ENCODE measurements around the gene LHFPL2. TPM values are rescaled to one million over a fixed set of nuclear protein-coding genes. Genes with fewer than 3 reads are reported as not detected.
A peak's percentile ranks its signal among the peaks of the same experiment; 100 is the strongest.
"Not testable (repeated sequence)": the region's sequence is repeated elsewhere in the genome, so short reads cannot be mapped to it uniquely, and the experiment has no call there.

The LHFPL2 gene
- total RNA-seq, 1 donor from 2014 or later = 5.4 TPM

- DNase-seq (no peak), ATAC-seq (peak; percentile 43)
- intact Hi-C loops (cut with micrococcal nuclease) = no loop called here
Observed at GRCh38 chr5:78626009-78626571, 22.5 kb downstream of the LHFPL2 start.

- intact Hi-C loops (cut with micrococcal nuclease) = no loop called here
- ATAC-seq (no peak), DNase-seq (no peak)
Observed at GRCh38 chr5:78624992-78625391, 23.6 kb downstream of the LHFPL2 start.

- DNase-seq = no peak
- ATAC-seq = peak; percentile 75
- intact Hi-C loops (cut with micrococcal nuclease) = no loop called here
Observed at GRCh38 chr5:78624011-78624541, 24.5 kb downstream of the LHFPL2 start.

GRCh38 chr5:78622302-78622971 is 26.1 kb downstream of the LHFPL2 start:
- intact Hi-C loops (cut with micrococcal nuclease) = no loop called here
- ATAC-seq = no peak
- no peak for DNase-seq

GRCh38 chr5:78621291-78621738 is 27.3 kb downstream of the LHFPL2 start:
- DNase-seq (no peak), ATAC-seq (peak; percentile 26)
- intact Hi-C loops (cut with micrococcal nuclease) = no loop called here

GRCh38 chr5:78620119-78620518 is 28.5 kb downstream of the LHFPL2 start:
- ATAC-seq; DNase-seq; intact Hi-C loops (cut with micrococcal nuclease): not testable (repeated sequence)

- intact Hi-C loops (cut with micrococcal nuclease) = no loop called here
- DNase-seq = no peak
- no peak for ATAC-seq
Observed at GRCh38 chr5:78618303-78618702, 30.3 kb downstream of the LHFPL2 start.

GRCh38 chr5:78615697-78616096 is 32.9 kb downstream of the LHFPL2 start:
- no peak for ATAC-seq
- no peak for DNase-seq
- intact Hi-C loops (cut with micrococcal nuclease) = no loop called here

- ATAC-seq = no peak
- intact Hi-C loops (cut with micrococcal nuclease) = no loop called here
- DNase-seq = no peak
Observed at GRCh38 chr5:78614816-78615215, 33.8 kb downstream of the LHFPL2 start.

GRCh38 chr5:78613756-78614155 is 34.8 kb downstream of the LHFPL2 start:
- intact Hi-C loops (cut with micrococcal nuclease) = no loop called here
- ATAC-seq = no peak

GRCh38 chr5:78613151-78613533 is 35.4 kb downstream of the LHFPL2 start:
- no peak for DNase-seq
- no peak for ATAC-seq
- intact Hi-C loops (cut with micrococcal nuclease) = no loop called here

More at GRCh38 chr5:78613756-78614155, 34.8 kb downstream of the LHFPL2 start:
- no peak for DNase-seq

- ATAC-seq (no peak), DNase-seq (no peak)
- intact Hi-C loops (cut with micrococcal nuclease) = no loop called here
Observed at GRCh38 chr5:78612227-78613150, 36.1 kb downstream of the LHFPL2 start.

- intact Hi-C loops (cut with micrococcal nuclease) = no loop called here
- DNase-seq (peak; percentile 38), ATAC-seq (peak; percentile 76)
Observed at GRCh38 chr5:78611126-78611605, 37.4 kb downstream of the LHFPL2 start.

GRCh38 chr5:78610636-78611035 is 37.9 kb downstream of the LHFPL2 start:
- ATAC-seq (peak; percentile 25), DNase-seq (no peak)
- intact Hi-C loops (cut with micrococcal nuclease) = no loop called here

GRCh38 chr5:78610163-78610583 is 38.4 kb downstream of the LHFPL2 start:
- ATAC-seq (peak; percentile 85), DNase-seq (peak; percentile 51)
- intact Hi-C loops (cut with micrococcal nuclease) = no loop called here

GRCh38 chr5:78607864-78608263 is 40.7 kb downstream of the LHFPL2 start:
- no peak for ATAC-seq
- intact Hi-C loops (cut with micrococcal nuclease) = no loop called here

GRCh38 chr5:78606241-78606640 is 42.3 kb downstream of the LHFPL2 start:
- intact Hi-C loops (cut with micrococcal nuclease) = no loop called here
- ATAC-seq (no peak), DNase-seq (no peak)

More at GRCh38 chr5:78607864-78608263, 40.7 kb downstream of the LHFPL2 start:
- DNase-seq = no peak

- DNase-seq (no peak), ATAC-seq (no peak)
- intact Hi-C loops (cut with micrococcal nuclease) = no loop called here
Observed at GRCh38 chr5:78605611-78606010, 43.0 kb downstream of the LHFPL2 start.

GRCh38 chr5:78604689-78605285 is 43.8 kb downstream of the LHFPL2 start:
- intact Hi-C loops (cut with micrococcal nuclease) = no loop called here
- no peak for DNase-seq
- ATAC-seq = no peak

Data from left ventricle myocardium superior (tissue), 1 donor.